Immature natural killer cell (primary cell): ENCODE results near the gene B4GALT2. TPM values are rescaled to one million over a fixed set of nuclear protein-coding genes. Genes with fewer than 3 reads are reported as not detected.

Experiments used
- polyA plus RNA-seq, 3 donors: library from polyadenylated mRNA; unstranded; fragments of 300-500 nt; fragmentation: Illumina TruSeq; gene quantifications; one replicate each; pipeline ENCODE4 v1.2.3, GENCODE V29; 2021

B4GALT2 gene
- polyA plus RNA-seq, 3 donors from 2014 or later = 0.48 to 1.6 (median 0.59) TPM

Other genes starting within 250 kb of the B4GALT2 start
- not detected for gene ARTN, start 45.4 kb upstream of the B4GALT2 start, polyA plus RNA-seq
- 10 to 100 TPM in 2 of 3 donors, 1 to 10 TPM in 1; 9.8 to 18.6 (median 10.3) TPM for gene IPO13, start 32.3 kb upstream of the B4GALT2 start, polyA plus RNA-seq
- gene DPH2, start 9.2 kb upstream of the B4GALT2 start, polyA plus RNA-seq = 10 to 100 TPM; 20.0 to 29.0 (median 21.4) TPM
- 100 to 1,000 TPM; 227 to 425 (median 395) TPM for gene ATP6V0B, start 4.2 kb upstream of the B4GALT2 start, polyA plus RNA-seq
- 1 to 10 TPM in 2 of 3 donors, not detected in 1; 1.4 to 4.1 TPM for gene CCDC24, start 12.4 kb downstream of the B4GALT2 start, polyA plus RNA-seq
- not detected for gene SLC6A9, start 52.3 kb downstream of the B4GALT2 start, polyA plus RNA-seq
- not detected for gene KLF17, start 139.6 kb downstream of the B4GALT2 start, polyA plus RNA-seq
- gene KLF18, start 162.4 kb downstream of the B4GALT2 start, polyA plus RNA-seq = not detected
- gene DMAP1, start 234.3 kb downstream of the B4GALT2 start, polyA plus RNA-seq = 10 to 100 TPM; 29.4 to 44.3 (median 39.8) TPM